GM19043 (cell line): ENCODE results near the gene ROBO1.
"Not testable (repeated sequence)": the region's sequence is repeated elsewhere in the genome, so short reads cannot be mapped to it uniquely, and the experiment has no call there.

Experiments
- ATAC-seq: cut with Tn5 transposase; IDR thresholded peaks from one replicate; pipeline ENCODE4 v1.9.1; 2021; ENCODE audit warnings: low read depth; ENCODE audit not compliant: unreplicated experiment

ROBO1 gene

GRCh38 chr3:79184251-79184650, 583.5 kb downstream of the ROBO1 start:
- ATAC-seq: no peak

GRCh38 chr3:79183496-79183895, 584.3 kb downstream of the ROBO1 start:
- ATAC-seq: no peak

DNA sequence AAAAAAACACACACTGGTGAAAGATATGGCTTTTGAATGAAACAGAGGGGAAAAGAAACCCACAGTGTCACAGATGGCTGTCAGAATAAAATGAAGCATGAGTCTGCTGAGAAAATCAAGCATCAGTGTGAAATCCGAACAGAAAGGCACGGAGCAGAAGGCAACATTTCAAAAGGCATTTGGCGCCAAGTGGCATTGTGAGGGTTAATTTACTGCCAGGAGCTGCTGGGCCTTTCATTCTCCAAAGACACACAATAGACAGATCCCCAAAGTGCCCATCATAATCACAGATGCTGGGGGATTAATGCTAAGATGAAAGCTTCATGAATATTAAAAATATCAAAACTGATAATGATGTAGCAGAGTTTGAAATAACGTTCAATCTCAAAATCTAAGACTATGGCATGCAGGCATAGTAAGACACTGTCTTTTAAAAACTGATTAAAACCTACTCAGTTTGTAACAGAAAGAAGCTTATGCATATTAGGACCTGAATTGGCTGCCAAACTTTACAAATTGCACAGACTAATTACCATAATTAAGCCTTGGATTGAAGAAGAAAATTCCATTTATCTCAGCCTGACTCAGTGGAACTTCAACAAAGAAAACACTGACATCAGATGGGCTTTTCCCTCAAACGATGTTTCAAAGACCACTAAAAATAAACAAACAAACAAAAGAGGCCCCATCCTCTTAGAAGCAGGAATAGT, 589.2 kb downstream of the ROBO1 start:
- no peak for ATAC-seq

GRCh38 chr3:79175870-79176269, 591.9 kb downstream of the ROBO1 start:
- ATAC-seq: no peak

GRCh38 chr3:79173259-79173658, 594.5 kb downstream of the ROBO1 start:
- ATAC-seq: not testable (repeated sequence)

- ATAC-seq: no peak
Observed at GRCh38 chr3:79172241-79172640, 595.6 kb downstream of the ROBO1 start.

GRCh38 chr3:79170021-79170420, 597.8 kb downstream of the ROBO1 start:
- ATAC-seq: no peak

DNA sequence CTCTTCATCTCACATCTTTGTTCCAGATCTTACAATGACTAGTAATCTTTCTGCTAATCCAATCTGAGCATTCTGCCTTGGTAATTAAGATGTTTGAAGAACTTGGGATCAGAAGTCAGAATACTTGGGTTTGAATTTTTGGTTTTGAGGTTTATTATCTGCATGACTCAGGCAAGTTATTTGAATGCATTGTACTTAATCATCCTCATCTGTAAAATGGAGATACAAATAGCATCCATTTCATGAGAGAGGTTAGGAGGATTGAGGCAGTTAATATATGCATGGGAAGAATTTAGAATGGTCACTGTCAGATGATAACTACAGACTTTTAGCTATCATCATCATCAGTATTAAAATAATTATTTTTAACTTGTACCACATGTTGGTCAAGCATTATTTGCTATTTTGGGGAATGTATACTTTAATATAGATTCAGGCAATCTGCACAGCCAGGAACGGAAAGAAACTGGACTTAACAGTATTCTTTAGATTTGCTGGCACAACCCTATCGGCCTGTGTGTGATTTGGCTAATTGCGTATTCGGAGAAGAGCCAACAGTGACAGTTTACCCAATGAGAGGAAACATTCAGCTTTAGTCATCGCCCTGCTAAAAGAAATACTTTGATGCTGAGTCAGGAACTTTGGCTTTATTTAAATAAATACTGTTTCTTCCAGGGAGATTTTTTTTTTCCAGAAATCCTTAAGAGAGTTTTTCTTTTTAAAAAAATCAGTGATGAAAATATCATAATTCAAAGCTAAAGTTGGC, 600.0 kb downstream of the ROBO1 start:
- ATAC-seq: no peak

- no peak for ATAC-seq
Observed at GRCh38 chr3:79162653-79163052, 605.1 kb downstream of the ROBO1 start.

DNA sequence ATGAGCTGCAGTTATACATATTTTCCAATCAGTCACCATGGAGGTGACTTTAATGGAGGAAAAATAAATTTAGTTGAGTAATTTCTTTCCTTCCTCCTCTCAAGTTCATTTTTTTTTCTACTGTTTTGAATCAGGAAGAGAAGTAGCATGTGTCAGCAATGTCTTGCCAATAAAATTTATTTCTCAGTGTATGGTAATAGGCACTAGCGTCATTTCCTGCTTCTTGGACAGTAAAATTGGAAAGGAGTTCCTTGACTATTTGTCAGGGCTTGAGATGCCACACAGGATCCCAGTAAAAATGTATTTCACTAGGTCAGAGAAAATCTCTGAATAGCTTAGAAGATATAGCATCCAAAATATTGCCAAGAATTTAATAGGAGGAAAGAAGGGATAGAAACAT, 605.9 kb downstream of the ROBO1 start:
- no peak for ATAC-seq

DNA sequence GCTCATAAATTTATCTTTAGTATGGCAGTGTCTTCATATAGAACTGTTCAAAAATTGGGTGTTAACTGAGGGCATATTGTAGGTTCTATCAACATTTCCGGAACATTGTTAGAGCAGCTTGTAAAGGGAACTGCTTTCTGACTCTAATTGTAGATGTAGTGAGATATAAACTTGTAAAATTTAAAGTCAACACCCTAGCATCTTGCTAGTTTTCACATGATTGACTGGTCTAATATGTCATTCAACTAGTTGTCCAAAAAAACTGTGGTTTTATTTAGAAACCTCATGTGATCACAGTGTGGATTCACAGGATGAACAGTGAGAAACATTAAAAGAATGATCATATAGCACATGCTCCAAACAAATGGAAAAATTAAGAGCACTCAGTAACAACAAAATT, 607.4 kb downstream of the ROBO1 start:
- ATAC-seq: no peak

- ATAC-seq: no peak
Observed at GRCh38 chr3:79159736-79160135, 608.1 kb downstream of the ROBO1 start.

GRCh38 chr3:79157191-79157590, 610.6 kb downstream of the ROBO1 start:
- ATAC-seq: no peak

DNA sequence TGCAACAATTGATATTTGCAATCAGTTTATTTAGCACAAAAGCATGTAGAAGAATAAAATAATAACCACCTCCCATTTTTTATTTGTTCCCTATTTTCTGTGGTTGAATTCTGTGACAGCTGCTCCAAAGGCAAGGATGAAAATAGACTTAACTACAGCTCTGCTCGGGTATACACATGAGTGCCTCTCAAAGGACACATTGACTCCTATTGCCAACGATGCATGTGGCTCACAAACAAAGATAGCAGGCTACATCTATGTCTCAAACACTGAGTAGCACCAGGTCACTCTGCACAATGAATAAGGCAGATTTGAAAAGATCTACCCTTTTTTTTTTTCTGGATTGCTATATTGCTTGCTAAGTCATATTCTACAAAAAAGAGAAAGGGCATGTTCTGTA, 612.9 kb downstream of the ROBO1 start:
- ATAC-seq: no peak

GRCh38 chr3:79148786-79149185, 619.0 kb downstream of the ROBO1 start:
- no peak for ATAC-seq

DNA sequence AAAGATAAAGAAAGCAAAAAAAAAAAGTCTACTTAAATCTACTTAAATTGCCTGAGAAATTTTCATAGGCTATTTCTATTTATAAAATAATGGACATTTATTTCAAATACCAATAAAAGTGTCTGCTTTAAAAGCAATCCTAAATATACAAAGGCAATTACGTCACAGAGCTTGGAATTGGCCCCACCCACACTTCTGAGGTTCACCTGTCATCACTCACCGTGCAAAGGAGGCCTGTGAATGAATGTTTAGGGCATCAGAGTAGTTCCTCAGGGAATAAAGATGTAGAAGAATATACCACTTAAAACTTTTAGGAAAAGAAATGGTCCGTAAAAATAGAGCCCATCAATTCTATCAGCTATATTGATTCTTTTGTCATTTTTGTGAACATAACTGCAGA, 621.8 kb downstream of the ROBO1 start:
- ATAC-seq: no peak

- ATAC-seq: no peak
Observed at GRCh38 chr3:79140708-79141107, 627.1 kb downstream of the ROBO1 start.

DNA sequence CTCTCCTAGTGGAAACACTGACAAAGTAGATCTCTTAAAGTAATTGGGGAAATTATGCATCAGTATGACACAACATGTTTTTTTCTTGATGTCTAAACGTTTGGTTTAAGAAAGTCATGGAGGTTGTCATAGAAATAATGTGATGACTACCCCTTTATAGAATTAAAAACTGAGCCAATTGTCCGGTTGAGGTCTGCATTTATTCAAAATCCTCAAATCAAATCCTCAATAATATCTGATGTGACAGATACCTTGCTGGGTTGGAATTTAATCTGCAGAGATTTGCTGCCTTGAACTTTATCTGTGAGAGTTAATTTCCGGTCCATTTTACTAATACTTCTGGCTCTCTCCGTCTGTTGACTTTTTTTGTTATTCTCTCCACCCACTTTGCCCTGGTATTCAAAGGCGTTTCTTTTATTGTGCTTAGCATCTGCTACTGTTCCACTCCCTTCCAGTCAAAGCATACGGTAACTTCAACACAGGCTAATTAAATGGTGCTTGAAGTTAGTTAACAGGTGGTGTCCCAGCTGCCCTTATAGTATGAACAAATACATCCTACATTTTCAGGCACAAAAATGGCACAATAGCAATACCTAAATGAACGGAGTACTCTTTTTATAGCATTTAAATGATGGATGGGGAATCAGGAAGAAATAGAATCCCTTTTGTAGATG, 628.3 kb downstream of the ROBO1 start:
- no peak for ATAC-seq

DNA sequence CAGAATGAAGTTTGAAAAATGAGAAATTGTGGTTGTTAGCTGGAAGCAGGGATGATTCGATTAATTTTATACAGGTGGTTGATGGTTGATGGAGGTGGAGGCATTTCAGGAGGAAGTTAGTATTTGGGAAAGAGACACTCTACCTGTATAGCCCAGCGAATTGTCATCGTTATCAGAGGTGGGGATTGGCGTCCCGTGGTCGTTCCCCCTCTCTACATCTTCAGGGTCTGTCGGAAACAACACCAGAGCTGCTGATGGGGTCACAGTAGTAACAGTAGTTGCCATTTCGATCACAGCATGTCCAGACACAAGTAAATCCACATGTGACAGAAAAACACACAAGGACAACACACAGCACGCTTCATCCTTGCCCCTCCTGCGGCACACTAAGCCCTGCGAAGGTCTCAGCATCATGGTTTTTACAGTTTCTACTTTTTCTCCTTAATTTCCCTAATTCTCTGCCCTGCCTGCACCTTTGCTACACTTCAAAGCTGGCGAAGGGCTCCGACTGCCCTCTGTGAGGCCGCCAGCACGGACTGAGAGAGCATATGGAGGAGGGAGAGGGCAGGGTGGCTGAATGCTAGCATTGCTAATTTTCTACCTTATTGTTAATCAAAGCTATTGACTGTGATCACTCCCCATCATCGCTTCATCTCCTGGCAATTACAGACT, 642.3 kb downstream of the ROBO1 start:
- ATAC-seq: no peak

DNA sequence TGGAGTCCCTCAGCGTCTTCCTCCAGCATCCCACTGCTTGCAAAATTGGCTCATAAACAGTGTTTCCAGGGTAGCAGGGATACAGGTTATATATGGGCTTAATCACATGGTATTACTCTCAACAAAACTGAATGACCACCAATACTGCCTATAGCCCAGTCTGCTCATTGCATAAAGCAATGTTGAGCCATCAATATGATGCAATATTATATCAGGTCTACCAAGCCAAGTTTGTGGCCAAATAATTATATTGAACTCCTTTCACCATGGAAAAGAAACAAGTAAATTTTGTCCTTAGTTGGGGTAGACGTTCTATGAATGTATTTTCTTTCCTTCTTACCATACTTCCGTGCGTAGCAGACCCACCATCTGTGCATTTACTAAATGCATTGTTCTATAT, 652.3 kb downstream of the ROBO1 start:
- no peak for ATAC-seq

DNA sequence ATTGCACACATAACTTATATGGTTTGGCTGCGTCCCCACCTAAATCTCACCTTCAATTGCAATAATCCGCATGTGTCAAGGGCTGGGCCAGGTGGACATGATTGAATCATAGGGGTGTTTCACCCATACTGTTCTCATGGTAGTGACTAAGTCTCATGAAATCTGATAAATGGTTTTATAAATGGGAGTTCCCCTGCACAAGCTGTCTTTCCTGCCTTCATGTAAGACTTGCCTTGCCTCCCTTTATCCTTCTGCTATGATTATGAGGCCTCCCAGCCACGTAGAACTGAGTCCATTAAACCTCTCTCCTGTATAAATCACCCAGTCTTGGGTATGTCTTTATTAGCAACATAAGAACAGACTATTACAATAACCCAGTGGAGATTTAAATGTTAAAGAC, 653.9 kb downstream of the ROBO1 start:
- ATAC-seq: no peak
